Chondrocyte (in vitro differentiated cells): ENCODE data around the gene TFF2. TPM values are rescaled to one million over a fixed set of nuclear protein-coding genes. Genes with fewer than 3 reads are reported as not detected.

ENCODE experiments used
- DNase-seq: peaks from one replicate; pipeline ENCODE4 v3.0.0; 2021; ENCODE audit warnings: mixed read lengths, low spot score
- H3K27ac Mint-ChIP-seq: one replicate; pipeline ENCODE4 v1.8.0; 2021; ENCODE audit warnings: mild to moderate bottlenecking, moderate library complexity, mixed read lengths; ENCODE audit not compliant: unreplicated experiment
- H3K27me3 Mint-ChIP-seq: 2 replicates; pipeline ENCODE4 v1.8.0; 2021; ENCODE audit warnings: low read depth, mixed read lengths
- H3K36me3 Mint-ChIP-seq: 2 replicates; pipeline ENCODE4 v1.8.0; 2021; ENCODE audit warnings: low read depth, mixed read lengths
- H3K4me1 Mint-ChIP-seq: 2 replicates; pipeline ENCODE4 v1.8.0; 2021; ENCODE audit warnings: low read depth, mild to moderate bottlenecking, mixed read lengths
- H3K4me3 Mint-ChIP-seq: one replicate; pipeline ENCODE4 v1.8.0; 2021; ENCODE audit warnings: mild to moderate bottlenecking, moderate library complexity, mixed read lengths; ENCODE audit not compliant: unreplicated experiment
- H3K9me3 Mint-ChIP-seq: 2 replicates; pipeline ENCODE4 v1.8.0; 2021; ENCODE audit warnings: low read depth, mixed read lengths
- total RNA-seq: library from RNA; stranded (reverse); gene quantifications from 3 replicates; pipeline ENCODE4 v1.2.1, GENCODE V29; 2021
- TF ChIP-seq, protein P1 (sequence below): fragments of 200-600 bp; sonication (generic); IDR thresholded peaks from 2 replicates; pipeline ENCODE4 v1.5.0; 2021; ENCODE audit warnings: antibody characterized with exemption, mild to moderate bottlenecking, moderate library complexity

Gene TFF2
- total RNA-seq, 1 donor from 2014 or later = not detected

DNA sequence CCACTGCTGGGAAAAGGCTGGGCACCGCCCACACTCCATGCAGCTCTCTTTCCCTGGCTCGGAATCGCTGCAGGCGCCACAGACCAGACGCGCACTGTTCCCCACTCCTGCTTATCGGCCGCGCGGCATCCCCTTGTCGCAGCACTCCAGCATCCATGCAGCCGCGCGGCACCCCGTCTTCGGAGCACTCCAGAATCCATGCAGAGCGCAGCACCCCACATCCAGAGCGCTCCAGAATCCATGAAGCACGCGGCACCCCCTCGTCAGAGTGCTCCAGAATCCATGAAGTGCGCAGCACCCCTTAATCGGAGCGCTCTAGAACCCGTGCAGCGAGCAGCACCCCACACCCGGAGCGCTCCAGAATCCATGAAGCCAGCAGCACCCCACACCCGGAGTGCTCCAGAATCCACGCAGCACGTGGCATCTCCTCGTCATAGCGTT is 45.1 kb downstream of the TFF2 start:
- Mint-ChIP-seq H3K27me3 (peaks cover 17% of the 10 kb centered on the region), H3K36me3 (no peaks in the 10 kb centered on the region)
- peak; percentile 61 for DNase-seq

DNA sequence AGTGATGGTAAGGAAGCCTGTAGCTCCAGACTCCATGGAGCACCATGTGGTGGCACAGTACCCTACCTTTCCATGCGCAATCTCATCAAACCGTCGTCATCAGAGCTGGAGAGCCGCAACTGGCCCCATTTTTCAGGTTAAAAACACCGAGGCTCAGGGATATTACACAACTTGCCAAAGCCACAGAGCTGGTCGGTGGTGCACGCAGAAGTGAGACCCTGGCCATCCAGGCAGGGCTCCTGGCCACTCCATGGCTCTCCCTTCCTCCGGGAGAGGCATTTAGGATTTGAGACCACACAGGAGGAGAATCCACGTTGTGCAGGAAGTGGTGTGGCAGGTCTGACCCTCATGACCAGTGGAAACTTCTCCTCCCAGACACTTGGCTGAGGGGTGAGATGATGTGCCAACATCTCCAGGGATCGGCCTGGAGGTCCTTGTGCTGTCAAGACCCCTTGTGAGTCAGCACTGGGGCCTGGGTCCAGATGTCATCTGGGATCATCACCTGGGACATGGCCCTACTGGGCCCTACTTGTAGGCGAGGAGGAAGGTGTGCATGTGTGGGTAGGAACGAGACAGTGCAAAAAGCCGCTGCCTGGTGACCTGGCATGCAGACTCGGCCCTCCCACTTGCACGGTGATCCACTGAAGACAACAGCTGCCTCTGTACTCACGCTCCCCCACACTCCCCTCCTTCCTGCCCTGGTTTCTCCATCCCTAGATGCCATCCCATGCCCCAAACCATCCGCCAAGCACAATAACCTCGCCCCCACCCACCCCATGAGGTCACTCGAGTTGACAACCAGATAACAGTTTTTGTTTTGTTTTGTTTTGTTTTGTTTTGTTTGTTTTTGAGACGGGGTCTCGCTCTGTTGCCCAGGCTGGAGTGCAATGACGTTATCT is 46.0 kb downstream of the TFF2 start:
- H3K27me3 Mint-ChIP-seq = peaks cover 20% of the 10 kb centered on the region
- TF ChIP-seq, protein P1, sequence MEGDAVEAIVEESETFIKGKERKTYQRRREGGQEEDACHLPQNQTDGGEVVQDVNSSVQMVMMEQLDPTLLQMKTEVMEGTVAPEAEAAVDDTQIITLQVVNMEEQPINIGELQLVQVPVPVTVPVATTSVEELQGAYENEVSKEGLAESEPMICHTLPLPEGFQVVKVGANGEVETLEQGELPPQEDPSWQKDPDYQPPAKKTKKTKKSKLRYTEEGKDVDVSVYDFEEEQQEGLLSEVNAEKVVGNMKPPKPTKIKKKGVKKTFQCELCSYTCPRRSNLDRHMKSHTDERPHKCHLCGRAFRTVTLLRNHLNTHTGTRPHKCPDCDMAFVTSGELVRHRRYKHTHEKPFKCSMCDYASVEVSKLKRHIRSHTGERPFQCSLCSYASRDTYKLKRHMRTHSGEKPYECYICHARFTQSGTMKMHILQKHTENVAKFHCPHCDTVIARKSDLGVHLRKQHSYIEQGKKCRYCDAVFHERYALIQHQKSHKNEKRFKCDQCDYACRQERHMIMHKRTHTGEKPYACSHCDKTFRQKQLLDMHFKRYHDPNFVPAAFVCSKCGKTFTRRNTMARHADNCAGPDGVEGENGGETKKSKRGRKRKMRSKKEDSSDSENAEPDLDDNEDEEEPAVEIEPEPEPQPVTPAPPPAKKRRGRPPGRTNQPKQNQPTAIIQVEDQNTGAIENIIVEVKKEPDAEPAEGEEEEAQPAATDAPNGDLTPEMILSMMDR = no peak
- H3K9me3 Mint-ChIP-seq = no peaks in the 10 kb centered on the region
- peaks cover 5% of the 10 kb centered on the region for H3K4me1 Mint-ChIP-seq
- no peaks in the 10 kb centered on the region for H3K36me3 Mint-ChIP-seq
- H3K27ac Mint-ChIP-seq = no peak overlapping the region
- DNase-seq = peak; percentile 70
- no peak overlapping the region for H3K4me3 Mint-ChIP-seq

More for the DNA sequence above, 45.1 kb downstream of the TFF2 start:
- no peak overlapping the region for H3K27ac Mint-ChIP-seq
- TF ChIP-seq, protein P1 = no peak
- no peaks in the 10 kb centered on the region for H3K9me3 Mint-ChIP-seq
- no peak overlapping the region for H3K4me3 Mint-ChIP-seq
- peaks cover 9% of the 10 kb centered on the region for H3K4me1 Mint-ChIP-seq

DNA sequence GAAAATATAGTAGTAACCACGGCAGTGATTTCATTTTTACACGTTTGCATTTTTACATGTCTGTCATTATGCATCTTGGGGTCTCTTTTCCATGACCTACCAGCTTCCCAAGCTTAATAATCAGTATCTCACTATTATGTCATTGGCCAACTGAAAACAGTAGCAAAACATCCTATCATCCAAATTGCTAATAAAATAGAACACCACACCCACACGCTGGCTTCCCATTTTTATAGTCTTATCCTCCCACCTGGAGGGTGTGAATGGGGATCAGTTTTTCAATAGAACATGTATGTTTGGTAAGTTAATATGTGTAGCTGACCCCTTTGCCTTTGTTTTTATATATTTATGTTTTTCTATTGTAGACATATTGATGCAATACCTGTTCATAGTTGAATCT is 47.4 kb downstream of the TFF2 start:
- Mint-ChIP-seq H3K36me3 (no peaks in the 10 kb centered on the region), H3K27me3 (peaks cover 24% of the 10 kb centered on the region)
- TF ChIP-seq, protein P1 = no peak

DNA sequence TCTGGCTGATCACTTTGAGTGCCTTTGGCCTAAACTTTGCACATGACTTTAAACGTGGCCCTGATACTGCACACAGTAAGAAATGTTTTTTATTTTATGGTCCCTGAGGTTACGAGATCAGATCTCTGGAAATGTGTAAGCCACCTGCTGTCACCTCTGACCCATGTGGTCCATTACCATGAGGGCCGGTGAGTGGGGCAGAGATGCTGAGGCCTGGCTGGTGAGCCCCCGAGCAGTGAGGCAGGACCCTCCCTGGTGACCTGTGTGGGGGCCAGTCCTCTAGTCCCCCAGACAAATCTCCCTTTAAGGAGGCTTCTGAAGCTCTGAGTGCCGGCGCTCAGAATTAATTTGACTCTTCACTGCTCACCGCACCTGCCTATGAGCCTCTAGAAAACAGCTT is 48.0 kb downstream of the TFF2 start:
- H3K4me3 Mint-ChIP-seq = no peak overlapping the region
- TF ChIP-seq, protein P1 = no peak
- no peaks in the 10 kb centered on the region for H3K4me1 Mint-ChIP-seq
- H3K27me3 Mint-ChIP-seq = peaks cover 31% of the 10 kb centered on the region
- H3K9me3 Mint-ChIP-seq = no peaks in the 10 kb centered on the region
- H3K36me3 Mint-ChIP-seq = no peaks in the 10 kb centered on the region
- no peak overlapping the region for H3K27ac Mint-ChIP-seq
- peak; percentile 52 for DNase-seq

More for the DNA sequence above, 47.4 kb downstream of the TFF2 start:
- DNase-seq = no peak
- Mint-ChIP-seq H3K4me3 (no peak overlapping the region), H3K4me1 (no peaks in the 10 kb centered on the region), H3K27ac (no peak overlapping the region), H3K9me3 (no peaks in the 10 kb centered on the region)

DNA sequence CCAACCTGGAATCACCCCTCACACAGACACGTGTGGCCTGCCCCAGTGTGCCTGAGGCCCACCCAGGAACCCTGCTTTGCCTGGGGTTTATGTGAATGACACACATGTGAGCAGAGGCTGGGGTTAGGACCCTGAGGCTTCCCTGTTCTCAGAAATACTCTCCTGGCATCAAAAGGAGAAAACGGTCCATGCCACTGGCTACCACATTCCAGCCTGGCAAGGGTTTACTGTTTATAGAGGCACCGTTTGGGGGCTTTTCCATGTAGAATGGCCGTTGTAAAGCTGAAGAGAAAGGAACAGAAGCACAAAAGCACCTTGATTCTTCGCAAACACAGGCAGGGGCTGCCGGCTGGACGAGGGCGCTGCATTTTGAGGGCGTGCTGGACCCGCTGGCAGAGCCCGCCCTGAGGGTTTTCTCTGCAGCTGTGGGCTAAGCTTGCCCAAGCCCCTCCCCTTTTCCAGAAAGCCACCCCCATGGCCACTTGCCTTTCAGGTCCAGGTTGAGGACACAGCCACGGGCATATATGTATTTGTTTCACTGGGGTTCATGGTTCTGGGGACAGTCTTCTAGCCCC is 48.6 kb downstream of the TFF2 start:
- Mint-ChIP-seq H3K4me3 (no peak overlapping the region), H3K27me3 (peaks cover 35% of the 10 kb centered on the region), H3K27ac (no peak overlapping the region), H3K4me1 (no peaks in the 10 kb centered on the region), H3K9me3 (no peaks in the 10 kb centered on the region), H3K36me3 (no peaks in the 10 kb centered on the region)
- peak; percentile 44 for DNase-seq
- TF ChIP-seq, protein P1 = no peak
